HG03460 (cell line): ENCODE measurements around the gene YEATS2.
"Not testable (repeated sequence)": the region's sequence is repeated elsewhere in the genome, so short reads cannot be mapped to it uniquely, and the experiment has no call there.

Experiments used
- ATAC-seq: cut with Tn5 transposase; IDR thresholded peaks from one replicate; pipeline ENCODE4 v1.9.1; 2021; ENCODE audit not compliant: unreplicated experiment

The YEATS2 gene

DNA sequence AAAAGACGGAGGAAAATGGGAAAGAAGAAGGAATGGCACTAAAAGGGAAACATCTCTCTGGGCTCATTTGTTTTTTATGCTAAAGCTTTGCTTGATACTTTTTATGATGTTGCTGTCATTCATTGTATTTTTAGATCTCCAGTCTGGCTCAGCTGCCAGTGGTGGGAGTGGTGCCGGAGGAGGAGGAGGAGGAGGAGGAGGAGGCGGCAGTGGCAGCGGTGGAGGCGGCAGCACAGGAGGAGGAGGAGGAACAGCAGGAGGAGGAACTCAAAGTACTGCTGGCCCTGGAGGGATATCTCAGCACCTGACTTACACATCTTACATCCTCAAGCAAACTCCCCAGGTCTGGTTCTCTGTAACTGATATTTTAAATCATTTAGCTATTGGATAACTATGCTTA, 78.2 kb downstream of the YEATS2 start:
- ATAC-seq, result no peak

DNA sequence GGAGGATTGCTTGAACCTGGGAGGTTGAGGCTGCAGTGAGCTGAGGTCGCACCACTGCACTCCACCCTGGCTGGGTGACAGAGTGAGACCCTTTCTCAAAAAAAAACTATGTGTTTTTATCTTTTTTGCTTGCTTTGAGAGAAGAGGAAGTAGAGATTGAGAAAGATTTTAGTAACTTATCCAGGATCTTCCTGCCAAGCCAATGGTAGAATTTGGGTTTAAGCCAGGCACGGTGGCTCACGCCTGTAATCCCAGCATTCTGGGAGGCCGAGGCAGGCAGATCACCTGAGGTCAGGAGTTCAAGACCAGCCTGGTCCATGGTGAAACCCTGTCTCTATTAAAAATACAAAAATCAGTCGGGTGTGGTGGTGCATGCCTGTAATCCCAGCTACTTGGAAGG, 78.9 kb downstream of the YEATS2 start:
- not testable (repeated sequence) for ATAC-seq

DNA sequence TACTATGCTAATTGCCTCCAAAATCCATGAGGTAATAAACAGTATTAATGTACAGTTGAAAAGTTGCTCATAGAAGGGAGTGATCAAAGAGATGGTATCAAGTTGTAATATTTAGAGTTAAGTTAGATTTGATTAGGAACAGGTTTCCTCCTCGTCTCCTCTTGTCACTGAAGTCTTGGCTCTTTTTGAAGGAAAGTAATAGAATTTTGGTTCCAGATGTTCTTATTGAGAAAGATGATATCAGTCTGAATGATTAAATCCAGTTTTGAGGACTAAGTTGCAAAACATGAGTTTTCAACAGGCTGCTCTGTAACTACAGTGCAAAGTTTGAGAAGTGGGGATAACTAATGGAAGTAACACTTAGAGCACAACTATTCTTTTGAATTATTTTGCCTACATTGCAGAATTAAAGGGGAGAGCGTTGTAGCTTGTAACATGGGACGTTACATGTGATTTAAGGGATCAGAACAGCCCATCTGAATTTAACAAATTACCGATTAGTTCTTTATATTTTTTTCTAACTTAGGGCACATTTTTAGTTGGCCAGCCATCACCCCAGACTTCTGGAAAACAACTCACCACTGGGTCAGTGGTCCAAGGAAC, 79.5 kb downstream of the YEATS2 start:
- no peak for ATAC-seq

DNA sequence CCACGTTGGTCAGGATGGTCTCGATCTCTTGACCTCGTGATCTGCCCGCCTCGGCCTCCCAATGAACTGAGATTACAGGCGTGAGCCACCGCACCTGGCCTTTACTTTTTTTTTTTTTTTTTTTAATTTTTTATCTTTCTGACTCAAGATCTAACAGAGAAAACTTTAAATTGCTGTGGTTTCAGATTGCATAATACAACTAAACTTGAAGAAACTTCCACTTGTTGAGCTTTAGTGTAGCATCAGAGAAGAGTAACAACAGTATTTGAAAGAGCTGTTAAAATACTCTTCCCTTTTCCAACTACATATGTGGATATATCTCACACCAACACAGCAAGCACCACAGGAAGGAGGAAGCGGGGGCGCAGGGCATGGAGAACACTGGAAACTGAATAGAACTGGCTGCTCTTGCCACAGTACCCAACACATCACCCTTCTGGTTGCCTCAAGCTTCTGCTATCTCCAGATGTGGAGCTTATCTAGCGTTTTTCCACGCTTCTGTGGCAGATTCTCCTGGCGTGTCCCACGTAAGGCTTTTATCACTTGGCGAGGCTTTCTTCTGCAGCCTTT, 82.4 kb downstream of the YEATS2 start:
- ATAC-seq, result no peak

DNA sequence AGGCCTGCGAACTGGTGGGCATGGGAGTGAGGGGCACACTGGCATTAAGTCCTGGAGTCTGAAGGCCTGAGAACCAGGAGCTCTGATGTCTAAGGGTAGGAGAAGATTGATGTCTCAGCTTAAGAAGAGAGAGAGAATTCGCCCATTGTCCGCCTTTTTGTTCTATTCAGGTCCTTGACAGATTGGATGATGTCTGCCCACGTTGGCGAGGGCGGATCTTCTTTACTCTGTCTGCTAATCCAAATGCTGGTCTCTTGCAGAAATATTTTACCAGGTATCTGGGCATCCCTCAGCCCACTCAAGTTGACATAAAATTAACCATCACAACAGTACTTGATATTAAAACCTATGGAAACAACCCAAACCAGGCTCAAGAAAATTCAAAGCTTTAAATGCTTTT, 83.6 kb downstream of the YEATS2 start:
- ATAC-seq, result no peak

DNA sequence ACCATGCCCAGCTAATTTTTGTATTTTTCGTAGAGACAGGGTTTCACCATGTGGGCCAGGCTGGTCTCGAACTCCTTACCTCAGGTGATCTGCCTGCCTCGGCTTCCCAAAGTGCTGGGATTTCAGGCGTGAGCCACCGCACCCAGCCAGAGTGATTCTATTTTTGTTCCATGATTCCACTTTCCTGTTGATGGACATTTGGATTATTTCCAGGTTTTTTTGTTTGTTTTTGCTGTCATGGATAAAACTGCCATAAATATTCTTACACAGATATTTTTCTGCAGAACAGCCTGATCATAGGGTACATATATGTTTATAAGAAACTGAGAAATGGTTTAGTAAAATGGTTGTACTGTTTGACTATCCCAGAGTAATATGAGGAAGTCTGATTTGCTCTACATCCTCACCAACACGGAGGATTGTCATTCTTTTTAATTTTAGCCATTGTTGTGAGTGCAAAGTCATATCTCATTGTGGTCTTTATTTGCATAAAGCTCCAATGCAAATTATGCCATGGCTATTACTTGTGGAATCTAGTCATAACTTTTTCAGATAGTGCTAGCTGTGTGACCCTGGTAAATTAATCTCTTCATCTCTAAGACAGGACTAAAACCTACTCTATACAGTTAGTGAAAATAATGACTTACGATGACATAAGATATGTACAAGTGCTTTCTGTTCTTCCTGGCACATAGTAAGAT, 85.1 kb downstream of the YEATS2 start:
- no peak for ATAC-seq

DNA sequence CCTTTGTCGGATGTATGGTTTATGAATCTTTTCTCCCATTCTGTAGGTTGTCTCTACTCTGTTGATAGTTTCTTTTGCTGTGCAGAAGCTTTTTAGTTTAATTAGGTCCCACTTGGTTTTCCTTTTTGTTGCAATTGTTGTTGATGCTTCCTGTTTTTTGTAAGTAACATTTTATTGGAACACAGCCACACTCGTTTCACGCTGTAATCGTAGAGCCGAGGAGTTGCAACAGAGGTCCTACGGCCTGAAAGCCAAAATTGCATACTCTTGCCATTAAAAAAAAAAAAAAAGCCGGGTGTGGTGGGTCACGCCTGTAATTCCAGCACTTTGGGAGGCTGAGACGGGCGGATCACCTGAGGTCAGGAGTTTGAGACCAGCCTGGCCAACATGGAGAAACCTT, 86.9 kb downstream of the YEATS2 start:
- not testable (repeated sequence) for ATAC-seq

DNA sequence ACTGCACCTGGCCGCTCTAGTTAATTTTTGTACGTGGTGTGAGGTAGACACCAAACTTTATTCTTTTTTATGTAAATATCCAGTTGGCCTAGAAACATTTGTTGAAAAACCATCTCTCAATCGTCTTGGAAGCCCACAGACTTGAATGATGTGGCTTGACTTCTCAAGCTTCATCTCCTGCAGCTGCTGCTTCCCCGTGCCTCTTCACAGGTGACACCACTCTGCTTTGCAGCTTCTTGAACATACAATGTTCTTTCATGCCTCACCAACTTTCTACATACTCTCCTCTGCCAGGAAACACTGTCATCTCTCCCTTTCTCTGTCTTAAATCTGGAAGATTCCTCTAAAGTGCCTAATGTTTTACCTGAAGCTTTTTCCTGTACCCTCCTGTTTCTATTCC, 92.2 kb downstream of the YEATS2 start:
- no peak for ATAC-seq

DNA sequence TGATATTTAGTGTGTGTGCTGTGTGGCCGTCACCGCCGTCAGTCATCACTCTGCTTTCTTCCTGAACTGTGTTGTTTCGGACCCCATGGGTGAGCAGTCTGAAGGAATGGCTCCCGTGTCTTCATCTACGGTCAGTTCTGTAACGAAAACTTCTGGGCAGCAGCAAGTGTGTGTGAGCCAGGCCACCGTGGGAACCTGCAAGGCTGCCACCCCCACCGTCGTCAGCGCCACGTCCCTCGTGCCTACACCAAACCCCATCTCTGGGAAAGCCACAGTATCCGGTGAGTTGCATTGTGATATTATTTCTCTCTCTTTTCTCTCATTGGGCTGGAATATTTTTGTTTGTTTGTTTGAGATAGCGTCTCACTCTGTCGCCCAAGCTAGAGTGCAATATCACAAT, 93.1 kb downstream of the YEATS2 start:
- ATAC-seq, result no peak

DNA sequence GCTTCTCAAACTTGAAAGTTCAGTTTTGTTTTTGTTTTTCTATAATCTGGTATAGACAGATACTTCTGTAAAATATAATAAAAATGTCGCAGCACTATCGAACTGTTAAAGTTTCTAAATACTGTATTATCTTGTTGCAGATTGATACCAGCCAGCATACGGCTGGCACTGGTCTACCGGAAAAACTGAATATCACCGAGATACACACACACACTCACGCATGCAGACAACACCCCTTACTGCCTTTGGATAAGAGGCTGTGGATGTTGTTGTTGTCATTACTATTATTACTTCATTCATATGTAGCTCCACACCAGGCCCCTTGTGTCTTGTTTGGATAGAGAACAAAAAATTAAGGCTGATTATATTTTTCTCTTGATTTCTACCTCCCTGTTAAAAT, 95.4 kb downstream of the YEATS2 start:
- ATAC-seq, result no peak

DNA sequence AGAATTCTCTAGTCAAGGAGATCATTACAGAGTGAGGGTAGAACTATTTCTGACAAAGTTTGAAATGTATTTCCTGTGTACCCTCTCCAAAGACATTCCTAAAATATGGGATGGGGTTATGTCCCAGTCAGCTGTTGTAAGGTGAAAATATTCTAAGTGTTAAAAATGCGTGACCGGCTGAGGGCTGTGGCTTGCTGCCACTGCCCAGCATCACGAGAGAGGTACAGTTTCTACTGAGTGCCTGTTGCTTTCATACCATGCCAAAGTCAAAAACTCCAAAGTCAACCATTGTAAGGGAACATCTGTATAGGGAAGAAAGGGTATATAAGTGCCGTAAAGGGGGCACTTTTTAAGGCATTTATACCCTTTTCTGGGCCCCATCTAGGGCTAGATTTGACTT, 96.9 kb downstream of the YEATS2 start:
- ATAC-seq, result no peak

DNA sequence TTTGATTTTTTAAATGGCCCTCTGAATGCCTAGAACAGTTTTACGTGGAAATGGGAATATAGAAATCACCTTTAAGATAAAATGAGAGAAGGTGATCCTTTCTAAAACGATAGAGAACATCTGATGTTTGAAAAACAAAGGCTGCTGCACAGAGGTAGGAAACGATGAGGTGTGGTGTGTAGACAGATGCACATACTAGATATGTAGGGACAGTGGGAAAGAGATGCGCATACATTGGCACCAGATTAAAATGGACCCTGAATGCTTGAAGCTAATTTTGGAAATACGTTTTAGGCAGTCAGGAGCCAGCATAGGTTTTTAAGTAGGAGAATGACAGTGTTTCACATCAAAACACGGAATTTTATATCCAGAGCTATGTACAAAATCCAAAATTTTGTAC, 98.8 kb downstream of the YEATS2 start:
- ATAC-seq, result no peak

DNA sequence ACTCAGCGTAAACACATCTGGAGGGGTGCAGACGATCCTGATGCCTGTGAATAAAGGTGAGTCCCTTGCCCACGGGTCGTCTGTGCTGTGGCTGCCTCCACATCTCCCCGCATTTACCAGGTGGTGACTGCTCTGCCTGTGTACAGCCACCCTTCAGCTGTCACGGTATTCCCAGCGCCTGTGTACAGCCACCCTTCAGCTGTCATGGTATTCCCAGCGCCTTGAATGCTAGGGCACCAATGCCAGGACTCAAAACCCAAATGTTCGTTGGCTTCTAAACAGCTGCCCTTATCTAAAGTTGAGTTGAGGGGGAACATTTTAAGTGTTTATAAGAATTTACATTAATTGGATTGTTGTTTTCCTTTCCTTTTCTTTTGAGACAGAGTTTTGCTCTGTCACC, 100.4 kb downstream of the YEATS2 start:
- ATAC-seq, result no peak

DNA sequence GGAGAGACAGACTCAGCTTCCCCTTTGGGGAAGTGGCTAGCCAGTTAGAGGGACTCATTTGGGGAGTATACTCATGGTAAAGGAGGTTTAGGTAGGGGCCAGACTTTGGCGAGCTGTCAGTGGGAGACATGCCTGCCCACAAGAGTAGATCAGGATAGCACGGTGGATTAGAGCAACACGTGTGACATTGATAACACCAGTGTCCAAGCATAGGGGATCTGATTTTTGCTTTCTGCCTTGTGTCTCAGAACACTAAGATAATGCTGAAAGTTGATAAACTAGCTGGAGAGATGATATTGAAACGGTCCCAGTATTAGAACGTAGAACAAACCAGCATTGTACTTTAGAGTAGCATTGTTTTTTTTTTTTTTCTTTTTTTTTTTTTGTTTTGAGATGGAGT, 101.9 kb downstream of the YEATS2 start:
- ATAC-seq, result no peak

DNA sequence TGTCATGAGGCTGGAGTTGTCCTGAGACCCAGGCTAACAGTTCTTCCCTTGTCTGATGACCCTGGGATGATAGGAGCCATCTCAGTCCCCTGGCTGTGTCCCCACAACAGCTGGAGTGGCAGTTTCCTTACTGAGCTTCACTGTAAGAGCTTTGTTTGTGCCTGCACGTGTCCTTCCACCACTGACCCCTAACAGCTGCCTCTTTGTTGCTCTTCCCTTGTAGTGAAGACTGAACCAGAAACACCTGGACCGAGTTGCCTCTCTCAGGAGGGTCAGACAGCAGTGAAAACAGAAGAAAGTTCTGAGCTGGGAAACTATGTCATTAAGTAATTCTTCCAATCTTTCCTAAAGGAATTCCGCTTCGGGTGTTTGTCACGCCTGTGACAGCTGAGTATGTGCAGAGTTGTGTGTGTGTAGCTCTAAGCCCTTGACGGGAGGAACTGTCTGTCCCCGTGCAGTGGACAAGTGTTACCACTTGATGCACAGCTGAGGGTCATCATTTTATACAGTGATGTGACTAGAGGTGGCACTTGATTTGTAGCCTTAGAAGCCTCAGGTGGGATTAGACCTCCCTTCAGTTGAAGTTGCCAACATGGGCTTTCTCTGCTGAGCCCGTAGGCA, 102.8 kb downstream of the YEATS2 start:
- ATAC-seq, result no peak

DNA sequence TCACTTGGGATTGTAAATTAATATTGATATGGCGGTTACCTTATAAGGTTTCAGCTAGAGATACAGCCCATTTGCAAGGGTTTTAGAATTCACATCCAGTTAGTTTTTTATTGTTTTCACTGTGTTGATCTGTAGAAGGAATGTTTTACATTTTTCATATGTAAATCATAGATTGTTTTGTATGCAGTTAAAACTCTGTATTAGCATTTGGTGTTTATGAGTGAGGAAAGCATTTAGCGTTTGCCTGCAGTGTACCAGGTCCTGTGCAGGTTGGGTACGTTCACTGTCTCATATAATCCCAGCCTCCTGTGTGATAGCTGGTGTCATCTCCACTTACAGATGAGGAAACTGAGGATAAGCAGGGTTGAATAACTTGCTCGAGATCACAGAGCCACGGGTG, 104.0 kb downstream of the YEATS2 start:
- ATAC-seq, result no peak

DNA sequence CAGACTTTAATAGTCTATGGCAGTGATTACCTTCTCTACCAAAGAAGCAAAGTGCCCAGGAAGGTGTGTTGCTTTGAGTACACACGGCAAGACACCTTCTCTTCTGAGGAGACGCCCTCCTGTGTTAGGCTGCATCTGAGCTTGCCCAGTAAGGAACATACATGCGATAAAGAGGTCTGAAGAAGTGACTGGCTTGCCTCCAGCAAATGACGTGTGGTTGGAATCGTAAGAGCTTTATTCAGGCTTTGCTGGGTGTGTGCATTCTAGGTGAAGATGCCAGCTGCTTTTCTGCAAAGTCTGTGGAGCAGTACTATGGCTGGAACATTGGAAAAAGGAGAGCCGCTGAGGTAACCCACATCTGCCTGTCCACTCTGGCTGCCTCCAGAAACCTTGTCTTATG, 105.4 kb downstream of the YEATS2 start:
- no peak for ATAC-seq

DNA sequence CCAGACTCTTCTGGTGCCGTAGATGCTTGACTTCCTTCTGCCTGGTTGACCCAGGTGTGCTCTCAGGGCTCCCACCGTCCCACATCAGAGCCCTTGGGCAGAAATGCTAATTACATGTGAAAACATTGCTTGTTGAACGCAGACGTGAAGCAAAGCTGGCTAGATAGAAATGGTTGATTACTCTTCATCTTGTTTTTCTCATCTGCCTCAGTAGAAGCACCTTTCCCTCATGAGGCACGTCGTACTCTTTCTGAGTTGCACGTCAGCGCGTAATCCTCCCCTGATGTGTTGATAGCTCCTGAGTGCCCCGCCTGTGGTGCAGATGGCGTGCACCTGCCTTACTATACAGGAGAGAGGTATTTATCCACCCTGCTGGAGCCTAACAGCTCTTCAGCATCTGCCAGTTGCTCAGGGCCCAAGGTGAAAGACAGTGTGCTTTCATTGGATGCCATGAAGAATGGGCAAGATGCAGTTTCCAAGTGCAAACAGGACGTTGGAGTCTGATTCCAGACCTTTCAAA, 109.7 kb downstream of the YEATS2 start:
- ATAC-seq, result no peak

DNA sequence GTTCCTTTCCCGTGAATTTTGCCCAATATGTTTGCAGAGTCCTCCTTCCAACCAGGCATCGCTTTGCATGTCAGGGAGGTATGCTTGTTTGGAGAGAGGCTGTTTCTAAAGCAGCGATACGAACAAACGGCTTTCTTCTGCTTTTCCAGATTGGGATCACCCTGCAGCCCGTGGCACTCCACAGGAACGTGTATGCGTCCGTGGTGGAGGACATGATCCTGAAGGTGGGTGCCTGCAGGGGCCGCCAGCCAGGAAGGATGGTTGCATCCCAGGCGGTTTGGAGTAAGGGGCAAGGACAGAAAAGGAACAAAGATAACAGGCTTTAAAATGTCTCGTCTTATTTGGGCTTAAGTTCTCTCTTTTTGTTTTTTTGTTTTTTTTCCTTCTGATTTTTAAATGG, 110.3 kb downstream of the YEATS2 start:
- ATAC-seq, result no peak

DNA sequence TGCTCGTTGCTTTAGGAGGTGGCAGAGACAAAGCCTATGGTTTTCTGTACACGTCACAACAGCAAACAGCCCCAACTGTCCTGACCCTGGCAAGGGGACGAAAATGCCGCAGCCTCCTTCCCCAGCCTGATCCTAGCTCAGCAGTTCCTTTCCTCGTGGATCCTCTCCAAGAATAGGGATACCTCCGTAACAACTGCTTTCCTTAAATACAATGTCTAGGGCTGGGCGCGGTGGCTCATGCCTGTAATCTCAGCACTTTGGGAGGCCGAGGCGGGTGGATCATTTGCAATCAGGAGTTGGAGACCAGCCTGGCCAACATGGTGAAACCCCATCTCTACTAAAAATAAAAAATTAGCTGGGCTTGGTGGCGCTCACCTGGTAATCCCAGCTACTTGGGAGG, 110.8 kb downstream of the YEATS2 start:
- no peak for ATAC-seq

DNA sequence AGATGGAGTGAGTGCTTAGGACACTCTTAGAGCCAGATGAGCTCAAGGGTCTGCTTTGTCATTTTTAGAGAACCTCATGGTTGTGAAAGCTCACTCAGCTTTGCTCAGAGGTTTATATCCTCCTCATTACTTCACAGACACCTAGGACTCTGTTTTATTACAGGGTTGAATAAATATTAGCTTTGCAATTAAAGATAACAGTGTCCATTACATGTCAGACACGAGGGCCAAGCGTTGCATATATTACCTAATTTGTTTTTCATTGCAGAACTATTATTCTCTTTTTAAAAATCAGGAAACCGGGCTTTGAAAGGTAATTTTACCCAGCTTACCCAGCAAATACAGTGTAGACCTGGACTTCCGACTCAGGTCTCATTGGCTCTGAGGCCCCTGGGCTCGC, 111.7 kb downstream of the YEATS2 start:
- no peak for ATAC-seq
